HG03108 (cell line): ENCODE results near the gene COG3.

ENCODE experiments used
- ATAC-seq: cut with Tn5 transposase; IDR thresholded peaks from one replicate; pipeline ENCODE4 v1.9.1; 2021; ENCODE audit warnings: moderate library complexity; ENCODE audit not compliant: unreplicated experiment

The COG3 gene

DNA sequence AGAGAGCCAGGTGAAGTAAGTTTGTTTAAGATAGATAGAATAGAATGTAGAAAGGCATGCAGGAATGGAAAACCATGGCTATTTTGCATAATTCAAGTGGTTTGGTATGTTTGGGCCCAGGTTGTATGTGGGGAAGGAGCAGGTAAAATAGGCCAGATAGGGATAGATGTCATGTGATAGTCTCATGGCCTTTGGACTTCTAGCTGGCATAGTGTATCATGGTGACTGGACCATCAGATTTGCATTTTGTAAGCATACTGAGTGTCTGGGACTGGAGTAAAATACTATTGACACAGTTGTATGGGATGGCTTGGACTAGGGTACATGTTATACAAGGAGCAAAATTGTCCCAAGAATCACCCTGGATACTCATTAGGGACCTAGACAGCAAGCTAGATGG, 38.9 kb downstream of the COG3 start:
- ATAC-seq: no peak

DNA sequence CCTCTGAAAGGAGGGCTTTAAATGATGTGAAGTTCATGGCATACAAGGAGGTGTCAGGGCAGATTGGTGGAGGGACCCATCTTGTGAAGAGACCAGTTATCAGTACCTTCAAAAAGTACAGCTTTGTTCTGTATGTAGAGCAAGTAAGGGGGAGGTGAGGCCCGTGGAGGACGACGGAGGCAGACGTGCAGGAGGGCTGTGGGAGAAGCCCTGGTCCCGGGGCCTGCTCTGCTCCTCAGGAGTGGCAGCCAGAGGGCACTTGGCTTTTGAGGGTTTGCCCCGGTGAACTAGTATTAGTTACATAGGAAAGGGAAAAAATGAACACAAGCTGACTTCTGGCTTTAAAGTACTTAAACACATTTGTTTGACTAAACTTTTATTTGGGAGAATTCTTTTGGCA, 42.1 kb downstream of the COG3 start:
- no peak for ATAC-seq

DNA sequence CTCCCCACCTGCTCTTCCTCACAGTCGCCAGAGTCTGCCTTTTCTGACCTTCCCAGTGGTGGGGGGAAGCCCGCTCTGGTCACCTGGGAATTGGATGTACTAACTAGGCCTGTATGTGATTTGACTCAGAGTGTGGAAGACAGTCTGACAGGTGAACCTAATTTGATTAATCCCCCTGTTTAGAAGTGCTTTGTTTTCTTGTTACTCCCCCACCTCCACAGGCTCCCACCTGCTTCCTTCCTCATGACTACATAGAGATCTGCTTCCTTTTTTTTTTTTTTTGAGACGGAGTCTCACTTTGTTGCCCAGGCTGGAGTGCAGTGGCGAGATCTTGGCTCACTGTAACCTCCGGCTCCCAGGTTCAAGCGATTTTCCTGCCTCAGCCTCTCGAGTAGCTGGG, 44.0 kb downstream of the COG3 start:
- ATAC-seq: no peak

DNA sequence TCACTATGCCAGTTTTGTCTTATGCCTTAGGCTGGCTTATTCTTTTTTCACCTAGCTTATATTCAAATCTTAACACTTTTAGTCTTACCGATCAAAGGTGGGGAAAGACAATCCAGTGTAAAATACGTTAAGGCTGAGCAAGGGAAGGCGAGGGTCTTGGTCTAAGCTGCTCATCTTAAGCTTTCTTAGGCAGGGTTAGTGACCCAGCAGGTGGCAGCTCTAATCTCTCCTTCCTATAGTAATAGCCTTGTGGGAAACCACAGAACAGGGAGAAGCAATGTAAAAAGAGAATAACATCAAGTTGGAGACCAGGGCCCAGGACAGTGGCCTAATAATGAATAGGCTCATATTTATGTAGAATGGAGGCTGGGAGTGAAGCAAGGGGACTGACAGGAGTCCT, 45.9 kb downstream of the COG3 start:
- no peak for ATAC-seq

DNA sequence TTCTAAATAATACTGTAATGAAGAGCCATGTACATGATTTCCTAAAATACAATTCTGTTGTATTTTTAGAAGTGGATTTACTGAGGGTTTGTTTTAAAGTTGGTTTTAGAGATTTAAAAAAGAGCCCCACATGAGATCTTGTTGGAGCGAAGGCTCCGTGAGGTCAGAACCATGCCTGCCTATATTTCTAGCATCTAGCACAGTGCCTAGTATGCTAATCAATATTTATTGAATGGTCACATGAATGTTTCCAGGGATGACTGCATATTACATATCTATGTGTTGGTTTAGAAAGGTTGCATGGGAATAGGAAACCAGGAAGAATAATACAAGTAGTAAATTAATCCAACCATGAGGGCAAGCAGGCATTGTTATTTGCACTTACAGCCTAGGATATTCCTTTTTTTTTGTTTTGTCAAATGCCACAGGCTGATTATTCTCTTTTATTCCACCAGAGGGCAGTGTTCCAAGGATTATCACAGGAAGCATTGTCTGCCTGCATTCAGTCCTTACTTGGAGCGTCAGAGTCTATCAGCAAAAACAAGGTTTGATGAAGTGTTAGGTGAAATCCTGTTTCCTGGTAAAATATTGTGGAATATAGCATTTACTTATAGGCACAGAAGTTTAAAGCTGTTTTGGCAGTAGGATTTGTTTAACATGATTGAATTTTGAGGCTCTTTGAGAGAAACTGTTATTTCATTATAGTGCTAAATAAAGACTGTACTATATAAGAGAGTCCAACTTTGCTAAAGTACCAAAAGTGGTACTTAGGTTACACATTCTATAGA, 46.8 kb downstream of the COG3 start:
- no peak for ATAC-seq

DNA sequence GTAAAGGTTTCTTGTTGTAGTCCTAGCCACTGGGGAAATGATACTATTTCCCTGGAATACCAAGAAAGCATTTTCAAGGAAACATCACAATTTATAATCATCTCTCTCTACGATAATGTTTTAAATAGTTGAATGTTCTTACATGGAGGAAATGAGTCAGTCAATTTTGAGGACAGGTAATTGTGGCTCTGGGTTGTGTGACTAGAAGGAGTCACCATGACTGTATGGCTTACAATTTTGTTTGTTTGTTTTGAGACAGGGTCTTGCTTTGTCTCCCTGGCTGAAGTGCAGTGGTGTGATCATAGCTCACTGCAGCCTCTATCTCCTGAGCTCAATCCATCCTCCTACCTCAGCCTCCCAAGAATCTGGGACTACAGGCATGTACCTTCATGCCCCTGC, 47.4 kb downstream of the COG3 start:
- ATAC-seq: no peak

DNA sequence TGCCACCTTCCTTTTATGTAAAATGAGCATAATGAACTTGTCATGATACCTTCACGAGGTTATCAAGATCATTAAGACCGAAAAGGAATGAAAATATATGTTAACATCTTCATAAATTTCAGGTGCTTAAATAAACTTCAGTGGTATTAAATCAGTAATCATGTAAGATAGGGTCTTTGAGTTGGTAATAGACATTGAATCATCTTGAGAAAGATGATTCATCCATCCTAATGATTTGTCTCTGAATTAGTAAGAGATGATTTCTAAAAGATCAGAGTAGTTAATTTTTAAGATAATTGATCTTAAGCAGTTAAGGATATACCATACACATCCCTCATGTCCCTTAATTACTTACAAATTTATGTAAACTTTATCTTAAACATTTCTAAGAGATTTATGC, 52.0 kb downstream of the COG3 start:
- no peak for ATAC-seq

DNA sequence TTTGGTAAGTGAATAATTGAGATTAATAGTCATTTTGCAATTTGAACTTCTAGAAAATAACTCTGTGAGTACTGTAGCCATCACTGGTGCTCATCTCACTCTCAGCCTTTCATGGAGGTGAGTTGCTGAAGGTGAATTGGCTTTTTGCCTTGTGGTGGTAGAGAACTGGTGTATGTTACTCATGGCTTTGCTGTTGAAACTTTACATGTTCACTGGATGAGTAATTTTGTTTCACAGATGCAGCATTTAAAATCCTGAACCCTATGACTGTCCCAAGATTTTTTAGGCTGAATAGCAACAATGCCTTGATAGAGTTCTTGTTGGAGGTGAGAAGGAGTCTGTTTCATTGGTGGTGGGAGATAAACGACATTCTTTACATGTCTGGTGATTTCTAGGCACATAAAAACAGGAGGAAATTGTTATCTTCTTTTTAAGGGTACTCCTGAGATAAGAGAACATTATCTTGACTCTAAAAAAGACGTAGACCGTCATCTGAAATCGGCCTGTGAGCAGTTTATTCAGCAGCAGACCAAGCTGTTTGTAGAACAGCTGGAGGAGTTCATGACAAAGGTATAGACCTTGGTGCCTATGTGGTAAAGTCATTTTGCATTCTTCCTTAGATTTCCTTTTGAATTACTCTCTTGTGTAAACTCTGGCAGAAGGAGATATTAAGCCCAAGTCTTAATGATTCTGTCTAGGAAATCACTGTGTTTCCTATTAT, 53.9 kb downstream of the COG3 start:
- no peak for ATAC-seq

DNA sequence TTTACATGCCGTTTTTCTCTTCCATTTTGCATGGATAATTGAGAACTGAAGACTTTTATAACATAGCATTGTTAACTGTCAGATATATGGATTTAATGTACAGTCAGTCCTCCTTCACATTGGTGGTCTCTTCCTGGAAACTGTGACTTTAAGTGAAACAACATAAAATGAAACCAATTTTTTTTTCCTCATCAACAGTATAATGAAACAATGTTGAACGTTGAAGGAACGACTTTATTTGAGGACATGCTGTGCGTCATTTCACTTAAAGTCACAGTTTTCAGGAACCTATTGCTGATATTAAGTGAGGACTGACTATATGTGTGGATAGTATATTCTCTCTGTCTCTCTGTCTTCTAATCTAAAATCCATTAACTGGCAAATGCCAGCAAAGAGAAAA, 54.8 kb downstream of the COG3 start:
- ATAC-seq: no peak

DNA sequence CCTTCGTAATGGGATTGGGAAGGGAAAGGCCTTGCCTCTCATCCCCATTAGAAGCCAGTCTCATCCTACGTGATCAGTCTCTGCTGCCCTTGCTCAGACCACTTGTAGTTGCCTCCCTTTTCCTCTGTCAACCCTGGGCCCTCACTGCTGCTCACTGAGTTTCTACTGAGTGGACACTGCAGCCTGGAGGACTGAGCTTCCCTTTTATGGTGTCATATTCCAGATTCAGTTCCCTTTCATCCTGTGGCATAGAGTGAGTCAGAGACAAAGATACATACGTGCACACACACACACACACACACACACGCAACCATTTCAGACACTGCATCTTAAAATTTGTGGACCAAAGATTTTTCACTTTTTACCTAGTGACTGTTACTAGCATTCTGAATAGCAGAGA, 56.6 kb downstream of the COG3 start:
- no peak for ATAC-seq

DNA sequence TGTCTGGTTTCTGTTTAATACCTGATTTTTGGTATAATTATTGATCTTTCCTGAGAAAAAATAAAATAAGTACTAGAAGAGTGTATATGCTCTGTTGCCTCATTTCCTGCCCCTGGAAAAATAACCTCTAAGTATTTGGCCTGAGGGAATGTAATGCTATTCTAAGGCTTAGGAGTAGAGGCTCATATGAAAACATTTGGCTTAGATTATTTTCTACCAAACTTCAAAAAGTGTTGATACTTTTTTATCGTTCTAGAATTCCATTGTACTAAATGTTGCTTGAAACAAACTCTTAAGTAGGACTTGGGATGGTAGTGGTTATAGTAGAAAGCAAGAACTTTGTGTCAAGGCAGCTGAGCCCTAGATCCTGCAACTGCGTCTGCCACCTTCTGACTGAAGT, 57.8 kb downstream of the COG3 start:
- ATAC-seq: no peak

DNA sequence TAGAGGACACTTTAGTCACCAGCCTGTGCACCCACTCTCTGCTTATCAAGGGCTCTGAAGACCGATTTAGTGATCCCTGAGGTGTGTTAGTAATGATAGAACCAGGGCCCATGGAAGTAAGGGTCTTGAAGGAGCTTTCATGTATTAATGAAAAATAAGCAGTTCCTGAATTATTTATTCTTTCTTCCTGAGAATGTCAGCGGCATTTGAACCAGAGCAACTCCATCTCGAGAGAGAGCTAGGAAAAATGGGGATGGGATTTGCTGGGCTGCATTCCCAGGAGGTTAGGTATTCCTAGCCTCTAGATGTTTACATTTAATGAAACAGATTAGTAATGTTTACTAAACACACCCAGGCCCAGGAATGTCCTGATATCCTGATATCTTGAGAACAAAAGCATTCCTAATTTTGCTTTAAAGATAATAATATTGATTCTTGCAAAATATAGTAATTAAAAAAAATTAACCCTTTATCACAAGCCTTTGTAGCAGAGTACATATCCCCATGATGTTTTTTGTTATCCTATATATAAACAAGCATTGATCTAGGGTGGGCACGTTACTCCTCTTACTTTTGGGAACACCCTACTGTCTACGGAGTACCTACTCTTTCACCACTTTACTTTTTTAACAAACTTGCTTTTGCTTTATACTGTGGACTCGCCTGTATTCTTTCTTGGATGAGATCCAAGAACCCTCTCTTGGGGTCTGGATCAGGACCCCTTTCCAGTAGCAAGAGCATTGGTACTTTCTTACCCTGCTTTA, 63.1 kb downstream of the COG3 start:
- no peak for ATAC-seq

DNA sequence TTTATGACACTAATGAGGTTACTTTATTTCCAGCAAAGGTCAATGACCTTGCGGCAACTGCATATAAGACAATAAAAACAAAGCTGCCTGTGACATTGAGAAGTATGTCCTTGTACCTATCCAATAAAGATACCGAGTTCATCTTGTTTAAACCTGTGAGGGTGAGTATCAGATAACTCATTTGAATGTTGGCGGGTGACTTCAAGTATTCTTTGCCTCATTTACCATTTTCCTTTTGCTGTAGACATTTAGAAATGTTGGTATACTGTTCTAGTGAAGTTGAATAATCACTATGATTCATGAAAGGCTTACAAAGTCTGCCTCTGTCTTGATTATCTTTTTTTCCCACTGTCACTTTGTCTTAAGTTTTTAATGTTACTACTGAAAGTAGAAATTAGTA, 65.0 kb downstream of the COG3 start:
- ATAC-seq: no peak

DNA sequence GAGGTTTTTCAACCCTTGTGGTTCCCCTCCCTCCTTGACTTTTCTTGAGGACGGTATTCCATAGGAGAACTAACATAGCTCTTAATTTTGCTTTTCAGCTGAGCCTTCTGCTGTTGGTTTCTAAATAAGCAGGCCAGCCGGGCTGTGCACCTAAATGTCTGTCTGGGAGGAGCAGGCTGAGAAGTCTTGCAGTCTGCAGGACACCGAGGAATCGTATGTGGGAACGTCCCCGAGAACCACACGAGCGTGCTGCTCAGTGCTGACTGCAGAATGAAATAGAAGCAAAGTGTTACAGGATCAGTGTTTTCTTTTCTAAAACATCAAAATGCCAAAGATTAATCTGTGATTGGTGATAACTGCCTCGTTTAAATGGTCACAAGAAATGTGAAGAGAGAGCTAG, 69.9 kb downstream of the COG3 start:
- no peak for ATAC-seq

DNA sequence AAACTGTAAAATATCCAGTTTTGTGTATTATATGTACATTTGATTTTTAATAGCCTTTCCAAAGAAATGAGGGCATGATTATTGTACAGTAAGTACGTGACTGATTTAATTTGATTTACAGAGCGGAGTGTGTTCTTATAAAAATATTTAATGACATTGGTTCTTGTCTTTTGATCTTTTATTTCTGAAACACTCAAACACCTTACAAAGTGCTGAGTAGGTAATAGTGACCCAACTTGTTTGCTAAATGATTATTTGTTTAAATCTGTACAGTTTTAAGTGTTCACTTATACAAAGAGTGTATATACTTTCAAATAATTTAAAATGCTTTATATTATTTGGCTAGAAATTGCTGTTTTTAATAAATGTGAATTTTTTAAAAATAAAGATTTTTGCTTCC, 71.5 kb downstream of the COG3 start:
- no peak for ATAC-seq

DNA sequence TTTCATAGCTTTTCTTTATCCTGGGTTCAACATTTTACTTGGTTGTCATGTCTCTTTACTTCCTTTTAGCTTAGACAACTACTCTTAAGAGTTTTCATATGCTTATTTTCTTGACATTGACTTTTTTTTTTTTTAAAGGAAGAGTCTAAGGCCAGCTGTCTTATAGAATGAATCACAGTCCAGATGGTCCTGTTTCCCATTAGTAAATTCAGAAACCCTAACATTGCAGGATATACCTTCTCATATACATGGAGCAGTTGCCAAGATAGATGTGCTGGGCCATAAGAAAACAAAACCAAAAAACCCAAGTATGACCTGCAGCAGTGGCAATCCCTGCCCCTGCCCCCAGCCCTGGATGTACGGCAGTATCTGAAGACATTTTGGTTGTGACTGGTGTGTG, 72.8 kb downstream of the COG3 start:
- no peak for ATAC-seq

DNA sequence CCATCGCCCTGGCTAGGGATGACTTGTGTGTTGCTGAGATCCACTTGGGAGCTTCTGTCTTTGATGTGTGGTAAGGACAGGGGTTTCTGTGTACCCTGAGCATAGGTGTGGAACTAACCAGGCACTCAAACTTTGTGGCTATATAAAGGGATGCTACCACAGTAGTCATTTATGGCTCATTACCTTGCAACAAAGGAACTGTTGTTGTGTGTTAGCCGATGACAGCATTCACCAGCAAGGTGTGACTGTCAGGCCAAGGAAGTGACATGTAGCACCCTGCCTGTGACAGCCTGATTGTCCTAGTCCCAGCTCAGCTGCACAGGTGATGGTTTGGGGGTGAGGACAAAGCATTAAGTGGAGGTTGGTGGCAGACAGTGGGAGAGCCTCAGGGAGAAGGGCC, 73.6 kb downstream of the COG3 start:
- ATAC-seq: no peak

DNA sequence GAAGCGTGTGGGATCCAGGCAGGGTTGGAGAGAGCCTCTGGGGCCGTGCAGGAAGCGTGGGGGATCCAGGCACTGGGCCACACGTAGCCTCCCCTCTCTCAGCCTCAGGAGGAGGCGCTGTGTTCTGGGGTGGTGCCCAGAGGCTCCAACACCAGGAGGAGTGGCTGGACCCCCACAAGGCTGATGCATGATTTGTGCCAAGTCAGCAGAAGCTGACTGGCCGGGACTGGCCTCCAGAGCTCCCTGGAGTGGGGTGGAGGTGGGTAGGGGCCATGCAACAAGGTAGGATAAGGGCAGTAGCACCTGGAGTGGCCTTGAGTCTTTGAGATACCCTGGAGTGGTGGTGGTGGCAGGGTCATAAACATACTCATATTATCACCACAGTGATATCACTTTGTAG, 75.5 kb downstream of the COG3 start:
- ATAC-seq: no peak

DNA sequence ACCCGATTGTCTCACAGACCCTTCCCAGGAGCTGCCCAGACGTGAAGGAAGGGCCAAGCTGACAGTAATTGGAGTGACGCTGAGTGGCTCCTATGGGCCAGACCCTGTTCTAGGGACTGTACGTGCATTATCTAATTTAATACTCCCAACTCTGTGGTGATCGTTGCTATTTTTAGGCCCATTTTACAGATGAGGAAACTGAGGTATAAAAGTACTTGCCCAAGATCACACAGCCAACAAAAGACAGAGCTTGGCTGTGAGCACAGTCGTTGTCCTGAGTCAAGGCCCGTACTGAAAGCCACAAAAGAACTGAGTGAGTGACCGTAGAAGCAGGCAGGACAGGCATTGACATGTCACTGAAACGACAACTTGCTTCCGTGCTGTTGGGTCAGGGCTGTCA, 76.1 kb downstream of the COG3 start:
- ATAC-seq: no peak

DNA sequence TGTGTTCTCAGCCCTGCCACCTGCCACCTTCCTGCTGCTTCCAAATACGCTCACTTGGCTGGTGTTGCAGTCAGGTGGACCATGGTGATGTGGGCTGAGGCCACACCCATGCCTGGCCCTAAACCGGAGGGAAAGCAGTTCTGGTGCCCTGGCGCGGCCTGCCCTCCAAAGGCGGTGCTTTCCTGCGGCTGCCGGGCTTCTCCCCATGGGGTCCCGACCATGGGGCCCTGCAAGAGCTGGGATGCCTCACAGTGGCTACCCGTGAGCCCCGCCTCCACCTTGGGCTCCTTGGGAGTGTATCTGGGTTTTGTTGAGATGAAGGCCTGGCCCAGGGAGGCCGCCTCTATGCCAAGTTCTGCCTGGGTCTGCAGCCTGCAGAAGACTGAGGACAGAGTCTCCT, 77.1 kb downstream of the COG3 start:
- no peak for ATAC-seq

DNA sequence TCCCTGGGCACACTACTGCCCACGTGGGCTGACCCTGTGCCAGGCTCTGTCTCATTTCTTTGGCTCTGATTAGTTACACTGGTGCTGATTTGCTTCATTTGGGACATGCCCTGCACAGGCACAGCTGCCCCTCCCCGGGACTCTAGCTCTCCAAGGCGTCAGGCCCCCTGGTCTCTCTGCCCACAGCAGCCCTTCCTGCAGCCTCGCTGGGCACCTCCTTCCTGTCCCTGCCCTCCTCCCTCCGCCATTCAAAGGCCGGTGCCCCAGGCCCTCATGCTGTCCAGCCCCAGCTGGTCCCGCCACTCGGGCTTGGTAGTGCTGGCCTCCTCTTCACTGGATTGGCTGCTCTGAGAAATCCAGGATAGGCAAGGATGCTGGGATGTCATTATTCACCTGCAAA, 77.7 kb downstream of the COG3 start:
- no peak for ATAC-seq

DNA sequence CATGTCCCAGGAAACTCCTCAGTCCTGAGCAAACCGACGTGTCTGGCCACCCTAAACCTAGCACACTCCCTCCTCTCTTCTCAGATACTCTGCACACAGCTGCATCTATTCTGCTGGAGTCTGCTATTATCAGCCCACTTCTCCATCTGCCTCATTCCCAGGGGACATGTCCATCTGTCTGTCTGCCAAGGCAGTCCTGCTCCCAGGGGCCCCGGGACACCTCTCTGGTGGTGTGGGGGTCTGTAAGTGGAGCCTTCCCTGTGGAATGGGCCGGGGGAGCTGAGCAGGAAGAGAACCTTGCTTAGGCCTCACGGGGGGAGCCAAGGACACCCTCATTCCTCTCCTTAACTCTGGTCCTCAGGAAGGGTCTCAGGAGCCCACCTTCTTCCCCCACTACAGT, 78.1 kb downstream of the COG3 start:
- ATAC-seq: no peak
